GM12873 (cell line): ENCODE data around the gene HNRNPUL1.

Experiments used
- CTCF ChIP-seq: IDR thresholded peaks from 2 replicates; pipeline ENCODE4 v1.5.1; 2012; ENCODE audit warnings: low read depth, mild to moderate bottlenecking, moderate library complexity, low read length, control low read depth; ENCODE audit not compliant: insufficient read depth; ENCODE audit errors: missing control alignments

HNRNPUL1 gene

DNA sequence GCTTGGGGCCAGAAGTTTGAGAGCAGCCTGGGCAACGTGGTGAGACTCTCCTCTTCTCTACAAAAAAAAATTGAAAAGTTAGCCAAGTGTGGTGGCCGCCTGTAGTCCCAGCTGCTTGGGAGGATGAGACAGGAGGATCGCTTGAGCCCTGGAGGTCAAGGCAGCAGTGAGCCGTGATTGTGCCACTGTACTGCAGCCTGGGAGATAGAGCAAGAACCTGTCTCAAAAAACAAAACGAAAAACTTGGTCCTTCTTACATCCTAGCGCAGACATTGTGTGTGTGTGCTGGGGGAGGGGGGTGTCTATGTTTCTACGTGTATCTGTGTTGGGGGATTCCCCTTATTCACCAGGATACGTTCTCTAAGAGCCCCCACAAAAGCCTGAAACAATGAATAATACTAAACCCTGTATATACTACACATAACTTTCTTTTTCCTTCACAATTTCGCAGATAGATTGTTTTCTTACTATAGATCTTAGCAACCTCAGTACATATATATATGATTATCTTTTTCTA lies 37.2 kb upstream of the HNRNPUL1 start:
- no peak for TF ChIP-seq CTCF

DNA sequence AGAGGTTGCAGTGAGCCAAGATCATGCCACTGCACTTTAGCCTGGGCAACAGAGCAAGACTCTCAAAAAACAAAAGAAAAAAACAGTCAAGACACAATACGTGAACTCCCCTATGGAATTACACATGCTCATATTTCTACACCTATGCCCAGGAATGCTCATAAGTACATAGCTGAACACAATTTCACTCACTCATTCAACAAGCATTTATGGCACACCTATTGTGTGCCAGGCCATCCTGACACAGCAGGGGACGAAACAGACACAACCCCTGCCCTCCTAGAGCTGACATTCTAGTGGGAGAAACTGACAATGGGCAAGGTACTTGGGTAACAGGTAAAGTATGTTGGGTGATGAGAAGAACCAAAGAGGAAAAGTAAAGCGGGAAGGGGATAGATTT lies 35.7 kb upstream of the HNRNPUL1 start:
- TF ChIP-seq CTCF = no peak

- no peak for TF ChIP-seq CTCF
These were observed 33.9 kb upstream of the HNRNPUL1 start for GRCh38 chr19:41230067-41230857.

GRCh38 chr19:41232686-41233085 lies 31.5 kb upstream of the HNRNPUL1 start:
- TF ChIP-seq CTCF = no peak

DNA sequence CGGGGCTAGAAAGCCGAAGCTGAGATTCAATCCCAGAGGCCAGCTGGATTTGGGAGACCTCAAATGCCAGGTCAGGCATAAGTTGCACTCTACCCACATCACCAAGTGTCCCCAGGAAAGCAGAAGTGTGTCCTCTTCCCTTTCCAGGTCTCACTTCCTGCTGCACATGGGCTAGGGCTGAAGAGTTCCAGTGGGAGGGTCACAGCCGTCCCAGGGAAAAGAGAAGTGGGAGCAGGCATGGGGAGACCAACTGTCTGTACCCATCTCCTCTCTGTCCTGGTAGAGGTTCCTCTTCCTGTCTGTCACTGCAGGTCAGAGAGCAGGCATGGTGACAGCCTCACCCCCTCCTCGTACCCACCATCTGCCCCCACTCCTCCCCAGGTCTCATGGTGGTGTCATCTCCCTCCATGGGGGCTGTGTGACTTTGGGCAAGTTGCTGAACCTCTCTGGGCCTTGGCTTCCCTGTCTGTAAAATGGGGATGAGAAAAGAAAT lies 30.4 kb upstream of the HNRNPUL1 start:
- TF ChIP-seq CTCF = no peak

- TF ChIP-seq CTCF = no peak
These were observed 29.5 kb upstream of the HNRNPUL1 start for GRCh38 chr19:41234512-41235168.

- TF ChIP-seq CTCF = no peak
These were observed 28.7 kb upstream of the HNRNPUL1 start for GRCh38 chr19:41235480-41235879.
